Caco-2 (cell line): Measurements from ENCODE around the gene CFAP298. TPM values are rescaled to one million over a fixed set of nuclear protein-coding genes. Genes with fewer than 3 reads are reported as not detected.

ENCODE experiments used
- BruUV-seq: library from RNA; stranded (reverse); fragments of 400-500 nt; replicated peaks from 2 replicates; lab custom pipeline; 2021; lab: Mats Ljungman, UMichigan
- CTCF ChIA-PET: fragments of 300-600 bp; sonication (Branson Sonifier 250); formaldehyde crosslinking; loops from one replicate; lab custom pipeline; 2022; ENCODE audit warnings: antibody characterized with exemption; lab: Charles Lee
- POLR2A ChIA-PET: fragments of 300-600 bp; sonication (Branson Sonifier 250); formaldehyde crosslinking; loops from one replicate; lab custom pipeline; 2022; ENCODE audit warnings: antibody characterized with exemption; lab: Charles Lee
- DNase-seq, 2 experiments: peaks; one replicate each; pipeline versions ENCODE4 v3.0.0 to v3.0.0-alpha.2; 2020 to 2022
- H3K27me3 ChIP-seq: replicated peaks from 2 replicates; pipeline ENCODE4 v1.6.0; 2011; ENCODE audit warnings: low read length; ENCODE audit not compliant: control insufficient read depth, insufficient read depth
- H3K36me3 ChIP-seq: 2 replicates; pipeline ENCODE4 v1.5.1; 2011; ENCODE audit warnings: low read length; ENCODE audit not compliant: control insufficient read depth, insufficient read depth
- H3K4me1 ChIP-seq: fragments of 250-450 bp; sonication (Bioruptor Pico); 2 replicates; pipeline ENCODE4 v1.5.1; 2020; ENCODE audit warnings: mild to moderate bottlenecking
- H3K4me3 ChIP-seq: 2 replicates; pipeline ENCODE4 v1.5.1; 2011; ENCODE audit warnings: low read depth, mild to moderate bottlenecking, control low read depth, low read length
- H3K9me3 ChIP-seq: fragments of 250-450 bp; sonication (Bioruptor Pico); 2 replicates; pipeline ENCODE4 v1.5.1; 2020; ENCODE audit warnings: mild to moderate bottlenecking, moderate library complexity
- H3K27ac Mint-ChIP-seq: one replicate; pipeline ENCODE4 v1.8.0; 2022; ENCODE audit warnings: mixed read lengths; ENCODE audit not compliant: unreplicated experiment
- H3K27me3 Mint-ChIP-seq: one replicate; pipeline ENCODE4 v1.8.0; 2022; ENCODE audit warnings: mixed read lengths; ENCODE audit not compliant: insufficient read depth, unreplicated experiment
- H3K36me3 Mint-ChIP-seq: one replicate; pipeline ENCODE4 v1.8.0; 2022; ENCODE audit warnings: mild to moderate bottlenecking, mixed read lengths; ENCODE audit not compliant: insufficient read depth, unreplicated experiment
- H3K4me1 Mint-ChIP-seq: one replicate; pipeline ENCODE4 v1.8.0; 2022; ENCODE audit warnings: low read depth, mixed read lengths; ENCODE audit not compliant: unreplicated experiment
- H3K4me3 Mint-ChIP-seq: one replicate; pipeline ENCODE4 v1.8.0; 2022; ENCODE audit warnings: mild to moderate bottlenecking, moderate library complexity, mixed read lengths; ENCODE audit not compliant: unreplicated experiment
- H3K9me3 Mint-ChIP-seq: one replicate; pipeline ENCODE4 v1.8.0; 2022; ENCODE audit warnings: mixed read lengths; ENCODE audit not compliant: unreplicated experiment
- intact Hi-C: fragments of 100-400 bp; cut with micrococcal nuclease; formaldehyde crosslinking; loops from one replicate; pipeline ENCODE4 v1.10.0; 2022; ENCODE audit not compliant: unreplicated experiment
- total RNA-seq: library from RNA; stranded (reverse); gene quantifications from 2 replicates; pipeline ENCODE4 v1.2.3, GENCODE V29; 2022
- TF ChIP-seq, protein P1 (sequence below), 2 experiments: fragments of 200-600 bp in 1 of 2; IDR thresholded peaks; 1 replicate in 1 of 2; 2 replicates in 1 of 2; pipeline versions ENCODE4 v1.5.1 to v1.8.0; 2011 to 2022; ENCODE audit warnings: antibody characterized with exemption in 1 of 2, control low read depth in 1 of 2, inconsistent platforms in 1 of 2, low read depth in 1 of 2, low read length in 1 of 2, mild to moderate bottlenecking in 1 of 2, moderate library complexity in 1 of 2; ENCODE audit not compliant: insufficient read depth in 1 of 2, severe bottlenecking in 1 of 2, unreplicated experiment in 1 of 2

CFAP298 gene
- total RNA-seq, 1 experiment from 2014 or later = 54.5 TPM

DNA sequence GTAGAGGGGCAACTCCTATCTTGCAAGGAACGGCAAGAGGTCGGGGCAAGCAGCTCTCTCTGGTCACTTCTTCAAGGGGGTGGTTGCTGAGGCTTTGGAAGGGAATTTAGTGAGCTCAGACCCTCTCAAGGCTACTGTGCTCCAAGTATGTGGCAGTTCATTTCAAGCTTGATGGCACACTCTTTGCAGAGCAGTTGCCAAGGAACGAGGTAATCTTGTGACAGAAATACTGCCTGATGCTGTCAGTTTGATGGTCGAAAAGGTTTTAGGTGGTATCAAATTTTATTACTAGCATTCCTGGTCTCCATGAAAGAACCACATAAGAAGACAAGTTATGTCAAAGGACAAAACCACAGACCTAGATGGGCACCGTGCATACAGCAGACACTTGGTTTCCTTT lies 13.1 kb downstream of the CFAP298 start:
- no peaks in the 10 kb centered on the region for H3K9me3 Mint-ChIP-seq
- DNase-seq = no peak
- H3K36me3 ChIP-seq = no peaks in the 10 kb centered on the region

DNA sequence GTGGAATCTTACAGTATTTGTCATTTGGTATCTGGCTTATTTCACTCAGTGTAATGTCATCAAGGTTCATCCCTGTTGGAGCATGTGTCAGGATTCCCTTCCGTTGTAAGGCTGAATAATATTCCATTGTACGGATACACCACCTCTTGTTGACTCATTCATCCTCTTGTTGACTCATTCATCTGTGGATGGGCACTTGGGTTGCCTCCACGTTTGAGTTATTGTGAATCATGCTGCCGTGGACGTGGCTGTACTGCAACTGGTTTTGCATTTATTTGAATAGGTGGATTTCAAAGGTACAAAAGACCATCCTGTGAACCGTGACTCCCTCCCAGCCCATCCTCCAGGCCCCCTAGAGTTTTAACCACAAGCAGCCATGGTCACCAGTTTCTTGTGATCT lies 15.0 kb downstream of the CFAP298 start:
- peaks cover 14% of the 10 kb centered on the region for H3K4me1 ChIP-seq
- no peaks in the 10 kb centered on the region for H3K36me3 ChIP-seq
- ChIA-PET CTCF (no interaction called here), POLR2A (no interaction called here)
- H3K4me3 Mint-ChIP-seq = no peak overlapping the region
- H3K9me3 Mint-ChIP-seq = no peaks in the 10 kb centered on the region
- peaks cover 10% of the 10 kb centered on the region for H3K4me1 Mint-ChIP-seq
- no peak overlapping the region for H3K4me3 ChIP-seq
- H3K9me3 ChIP-seq = no peaks in the 10 kb centered on the region
- intact Hi-C loops = no loop called here
- no TSS peak for BruUV-seq
- TF ChIP-seq, protein P1, sequence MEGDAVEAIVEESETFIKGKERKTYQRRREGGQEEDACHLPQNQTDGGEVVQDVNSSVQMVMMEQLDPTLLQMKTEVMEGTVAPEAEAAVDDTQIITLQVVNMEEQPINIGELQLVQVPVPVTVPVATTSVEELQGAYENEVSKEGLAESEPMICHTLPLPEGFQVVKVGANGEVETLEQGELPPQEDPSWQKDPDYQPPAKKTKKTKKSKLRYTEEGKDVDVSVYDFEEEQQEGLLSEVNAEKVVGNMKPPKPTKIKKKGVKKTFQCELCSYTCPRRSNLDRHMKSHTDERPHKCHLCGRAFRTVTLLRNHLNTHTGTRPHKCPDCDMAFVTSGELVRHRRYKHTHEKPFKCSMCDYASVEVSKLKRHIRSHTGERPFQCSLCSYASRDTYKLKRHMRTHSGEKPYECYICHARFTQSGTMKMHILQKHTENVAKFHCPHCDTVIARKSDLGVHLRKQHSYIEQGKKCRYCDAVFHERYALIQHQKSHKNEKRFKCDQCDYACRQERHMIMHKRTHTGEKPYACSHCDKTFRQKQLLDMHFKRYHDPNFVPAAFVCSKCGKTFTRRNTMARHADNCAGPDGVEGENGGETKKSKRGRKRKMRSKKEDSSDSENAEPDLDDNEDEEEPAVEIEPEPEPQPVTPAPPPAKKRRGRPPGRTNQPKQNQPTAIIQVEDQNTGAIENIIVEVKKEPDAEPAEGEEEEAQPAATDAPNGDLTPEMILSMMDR (IDR thresholded peaks at IDR 0.05; ENCODE audit: insufficient read depth in 1 of 2, low read depth in 1 of 2, low read length in 1 of 2, severe bottlenecking in 1 of 2, unreplicated experiment in 1 of 2) = no peak
- no peaks in the 10 kb centered on the region for H3K27me3 ChIP-seq
- H3K27ac Mint-ChIP-seq = no peak overlapping the region
- peaks cover 28% of the 10 kb centered on the region for H3K36me3 Mint-ChIP-seq
- no peaks in the 10 kb centered on the region for H3K27me3 Mint-ChIP-seq
- DNase-seq = no peak

More for the DNA sequence above, 13.1 kb downstream of the CFAP298 start:
- H3K27me3 Mint-ChIP-seq = no peaks in the 10 kb centered on the region
- no peaks in the 10 kb centered on the region for H3K27me3 ChIP-seq
- no peaks in the 10 kb centered on the region for H3K4me1 ChIP-seq
- intact Hi-C loops = no loop called here
- no peak overlapping the region for H3K4me3 Mint-ChIP-seq
- BruUV-seq = no TSS peak
- no peaks in the 10 kb centered on the region for H3K9me3 ChIP-seq
- H3K4me3 ChIP-seq = no peak overlapping the region
- no peak overlapping the region for H3K27ac Mint-ChIP-seq
- ChIA-PET POLR2A (no interaction called here), CTCF (interaction anchor here (0.5 kb wide), 1 partner anchor 200 kb away, joined by 3 read pairs; no protein-coding TSS in a partner anchor)
- no peaks in the 10 kb centered on the region for H3K4me1 Mint-ChIP-seq
- TF ChIP-seq, protein P1 (IDR thresholded peaks at IDR 0.05; ENCODE audit: insufficient read depth in 1 of 2, low read depth in 1 of 2, low read length in 1 of 2, severe bottlenecking in 1 of 2, unreplicated experiment in 1 of 2) = no peak
- H3K36me3 Mint-ChIP-seq = peaks cover 39% of the 10 kb centered on the region

DNA sequence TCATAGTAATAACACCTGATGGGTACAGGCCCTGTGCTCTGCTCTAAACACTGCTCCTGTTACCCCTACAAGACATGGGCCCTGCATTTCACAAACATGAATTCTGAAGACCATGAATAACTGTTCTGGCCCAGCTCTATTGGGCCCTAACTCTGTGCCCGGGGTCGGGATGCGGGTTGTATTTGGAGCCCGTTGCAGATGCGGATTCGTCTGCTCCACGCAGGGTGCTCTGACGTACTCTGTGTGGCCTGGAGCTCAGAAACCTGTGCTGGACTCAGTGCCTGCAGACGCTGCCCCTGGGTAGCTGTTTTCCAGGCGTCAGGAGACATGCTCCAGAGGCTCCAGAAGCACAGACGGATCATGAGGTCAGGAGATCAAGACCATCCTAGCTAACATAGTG lies 16.7 kb downstream of the CFAP298 start:
- POLR2A ChIA-PET = no interaction called here
- no peak for DNase-seq
- peaks cover 20% of the 10 kb centered on the region for H3K4me1 ChIP-seq
- Mint-ChIP-seq H3K9me3 (no peaks in the 10 kb centered on the region), H3K4me3 (no peak overlapping the region), H3K27me3 (no peaks in the 10 kb centered on the region), H3K27ac (no peak overlapping the region), H3K4me1 (peaks cover 10% of the 10 kb centered on the region), H3K36me3 (peaks cover 18% of the 10 kb centered on the region)
- no peaks in the 10 kb centered on the region for H3K36me3 ChIP-seq
- CTCF ChIA-PET = interaction anchor here (0.9 kb wide), 1 partner anchor 18 kb away, joined by 3 read pairs; no protein-coding TSS in a partner anchor
- TF ChIP-seq, protein P1 (IDR thresholded peaks at IDR 0.05; ENCODE audit: insufficient read depth in 1 of 2, low read depth in 1 of 2, low read length in 1 of 2, severe bottlenecking in 1 of 2, unreplicated experiment in 1 of 2) = no peak
- BruUV-seq = no TSS peak
- H3K4me3 ChIP-seq = no peak overlapping the region
- intact Hi-C loops = no loop called here
- H3K27me3 ChIP-seq = no peaks in the 10 kb centered on the region
- no peaks in the 10 kb centered on the region for H3K9me3 ChIP-seq
